ENCODE results near the gene GALR3. TPM values are rescaled to one million over a fixed set of nuclear protein-coding genes. Genes with fewer than 3 reads are reported as not detected.

Gene GALR3
- total and polyA plus RNA-seq, 7 experiments from 2014 or later = not detected

DNA sequence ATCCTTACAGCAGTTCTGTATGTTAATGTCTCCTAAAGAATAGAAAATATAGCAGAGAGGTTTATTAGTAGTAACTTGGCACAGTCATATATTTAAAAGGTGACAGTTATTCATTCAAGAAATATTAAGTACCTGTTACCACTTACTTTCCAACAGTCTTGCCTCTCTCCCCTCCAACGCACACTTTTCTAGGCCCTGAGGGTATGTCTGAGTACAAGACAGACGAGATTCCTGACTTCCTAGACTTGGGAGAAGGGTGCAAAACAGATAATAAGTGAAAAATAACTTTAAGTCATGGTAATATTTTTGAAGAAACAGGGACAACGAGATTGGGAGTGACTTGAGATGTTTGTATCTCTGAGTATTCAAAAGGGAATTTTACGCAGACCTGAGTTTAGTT is 27.6 kb downstream of the GALR3 start:
- peaks cover 17 to 41% (median 19%) of the 10 kb centered on the region in 3 experiments for H3K36me3 ChIP-seq (ENCODE audit: control insufficient read depth in 2 of 3, insufficient read depth in 3 of 3, low read length in 3 of 3)
- DNase-seq (no peak), ATAC-seq (no peak)
- H3K27me3 ChIP-seq (ENCODE audit: control insufficient read depth in 2 of 2, insufficient read depth in 2 of 2, low read length in 2 of 2) = no peaks in the 10 kb centered on the region
- POLR2A ChIA-PET = no interaction called here
- peaks cover 0 to 4% (median 0%) of the 10 kb centered on the region in 11 donors for H3K9me3 Mint-ChIP-seq
- H3K27ac Mint-ChIP-seq = peak overlapping the region in 8 of 9 donors; percentile 14 to 77 (median 39)
- peak overlapping the region; percentile 24 to 99 (median 95) for H3K4me3 Mint-ChIP-seq
- peaks cover 24 to 26% of the 10 kb centered on the region in 2 donors for H3K4me1 ChIP-seq (ENCODE audit: control insufficient read depth in 2 of 2, insufficient read depth in 2 of 2, low read length in 2 of 2)
- intact Hi-C loops (cut with micrococcal nuclease) = no loop called here
- no peaks in the 10 kb centered on the region for H3K9me3 ChIP-seq (ENCODE audit: control insufficient read depth in 2 of 3, low read length in 3 of 3)
- H3K27ac ChIP-seq (ENCODE audit: low read depth, low read length) = no peak overlapping the region
- H3K4me1 Mint-ChIP-seq = peaks cover 31 to 73% (median 63%) of the 10 kb centered on the region in 7 donors
- peaks cover 5 to 42% (median 25%) of the 10 kb centered on the region in 5 donors for H3K36me3 Mint-ChIP-seq
- H3K4me3 ChIP-seq (ENCODE audit: low read length) = no peak overlapping the region
- CTCF ChIA-PET = interaction anchor here (0.6 to 2.4 kb wide), 3 partner anchors 12 to 82 kb away, joined by 3 to 8 read pairs (median 3); no protein-coding TSS in a partner anchor
- H3K27me3 Mint-ChIP-seq = no peaks in the 10 kb centered on the region

GRCh38 chr22:37852418-37852817 is 29.2 kb downstream of the GALR3 start:
- Histone ChIP-seq H3K27ac (ENCODE audit: low read depth, low read length) (no peak overlapping the region), H3K36me3 (ENCODE audit: control insufficient read depth in 2 of 3, insufficient read depth in 3 of 3, low read length in 3 of 3) (peaks cover 19 to 55% (median 21%) of the 10 kb centered on the region in 3 experiments), H3K4me3 (ENCODE audit: low read length) (no peak overlapping the region), H3K9me3 (ENCODE audit: control insufficient read depth in 2 of 3, low read length in 3 of 3) (no peaks in the 10 kb centered on the region), H3K27me3 (ENCODE audit: control insufficient read depth in 2 of 2, insufficient read depth in 2 of 2, low read length in 2 of 2) (no peaks in the 10 kb centered on the region), H3K4me1 (ENCODE audit: control insufficient read depth in 2 of 2, insufficient read depth in 2 of 2, low read length in 2 of 2) (peaks cover 24 to 26% of the 10 kb centered on the region in 2 donors)
- intact Hi-C loops (cut with micrococcal nuclease) = no loop called here
- Mint-ChIP-seq H3K4me3 (peak overlapping the region in 2 of 10 donors; percentile 9 to 36), H3K4me1 (peaks cover 31 to 73% (median 61%) of the 10 kb centered on the region in 7 donors), H3K27me3 (no peaks in the 10 kb centered on the region), H3K36me3 (peaks cover 5 to 48% (median 27%) of the 10 kb centered on the region in 5 donors), H3K9me3 (peaks cover 0 to 4% (median 0%) of the 10 kb centered on the region in 11 donors), H3K27ac (peak overlapping the region in 1 of 9 donors; percentile 73)
- POLR2A ChIA-PET = interaction anchor here (0.6 to 1.1 kb wide), 2 partner anchors 9 to 11 kb away, joined by 4 read pairs; partner anchors contain the start of gene ANKRD54
- ATAC-seq (no peak), DNase-seq (no peak)
- CTCF ChIA-PET = interaction anchor here (0.5 to 2.3 kb wide), 2 partner anchors 10 to 55 kb away, joined by 3 to 18 read pairs; no protein-coding TSS in a partner anchor

- peaks cover 26 to 76% (median 27%) of the 10 kb centered on the region in 3 experiments for H3K36me3 ChIP-seq (ENCODE audit: control insufficient read depth in 2 of 3, insufficient read depth in 3 of 3, low read length in 3 of 3)
Observed at GRCh38 chr22:37854946-37855345, 31.8 kb downstream of the GALR3 start.

DNA sequence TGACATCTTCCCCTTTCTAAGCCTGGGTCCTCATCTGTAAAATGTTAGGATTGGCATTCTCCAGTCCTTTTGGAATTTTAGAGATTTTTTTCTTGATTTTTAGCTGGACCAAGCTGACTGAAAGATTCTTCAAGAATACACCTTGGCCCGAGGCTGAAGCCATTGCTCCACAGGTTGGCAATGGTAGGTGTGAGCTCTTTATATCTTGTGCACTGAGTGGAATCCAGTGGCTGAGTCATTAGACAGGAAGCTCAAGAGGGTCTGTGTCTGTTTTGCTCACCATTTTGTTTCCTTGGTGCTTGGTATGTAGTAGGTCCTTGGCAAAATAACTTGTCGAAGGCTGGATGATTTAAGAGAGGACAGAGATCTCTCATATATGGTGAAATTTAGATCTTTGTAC is 32.3 kb downstream of the GALR3 start:
- peaks cover 20 to 46% (median 40%) of the 10 kb centered on the region in 7 donors for H3K4me1 Mint-ChIP-seq
- POLR2A ChIA-PET = interaction anchor here (0.6 to 1.2 kb wide), 3 partner anchors 20 to 1998 kb away, joined by 3 read pairs; no protein-coding TSS in a partner anchor
- H3K27ac ChIP-seq (ENCODE audit: low read depth, low read length) = no peak overlapping the region

More at GRCh38 chr22:37854946-37855345, 31.8 kb downstream of the GALR3 start:
- CTCF ChIA-PET = interaction anchor here (1.3 kb wide), 1 partner anchor 9 kb away, joined by 16 read pairs; no protein-coding TSS in a partner anchor
- H3K4me1 ChIP-seq (ENCODE audit: control insufficient read depth in 2 of 2, insufficient read depth in 2 of 2, low read length in 2 of 2) = peaks cover 14 to 18% of the 10 kb centered on the region in 2 donors
- no peak overlapping the region for H3K4me3 ChIP-seq (ENCODE audit: low read length)
- Mint-ChIP-seq H3K4me1 (peaks cover 21 to 51% (median 42%) of the 10 kb centered on the region in 7 donors), H3K4me3 (no peak overlapping the region), H3K27ac (peak overlapping the region in 5 of 9 donors; percentile 1 to 58 (median 38)), H3K36me3 (peaks cover 14 to 55% (median 36%) of the 10 kb centered on the region in 5 donors), H3K9me3 (no peaks in the 10 kb centered on the region), H3K27me3 (no peaks in the 10 kb centered on the region)
- POLR2A ChIA-PET = interaction anchor here (1.2 kb wide), 1 partner anchor 41 kb away, joined by 3 read pairs; no protein-coding TSS in a partner anchor
- no peaks in the 10 kb centered on the region for H3K27me3 ChIP-seq (ENCODE audit: control insufficient read depth in 2 of 2, insufficient read depth in 2 of 2, low read length in 2 of 2)
- intact Hi-C loops (cut with micrococcal nuclease) = no loop called here
- no peak overlapping the region for H3K27ac ChIP-seq (ENCODE audit: low read depth, low read length)
- no peak for DNase-seq
- H3K9me3 ChIP-seq (ENCODE audit: control insufficient read depth in 2 of 3, low read length in 3 of 3) = no peaks in the 10 kb centered on the region
- no peak for ATAC-seq

DNA sequence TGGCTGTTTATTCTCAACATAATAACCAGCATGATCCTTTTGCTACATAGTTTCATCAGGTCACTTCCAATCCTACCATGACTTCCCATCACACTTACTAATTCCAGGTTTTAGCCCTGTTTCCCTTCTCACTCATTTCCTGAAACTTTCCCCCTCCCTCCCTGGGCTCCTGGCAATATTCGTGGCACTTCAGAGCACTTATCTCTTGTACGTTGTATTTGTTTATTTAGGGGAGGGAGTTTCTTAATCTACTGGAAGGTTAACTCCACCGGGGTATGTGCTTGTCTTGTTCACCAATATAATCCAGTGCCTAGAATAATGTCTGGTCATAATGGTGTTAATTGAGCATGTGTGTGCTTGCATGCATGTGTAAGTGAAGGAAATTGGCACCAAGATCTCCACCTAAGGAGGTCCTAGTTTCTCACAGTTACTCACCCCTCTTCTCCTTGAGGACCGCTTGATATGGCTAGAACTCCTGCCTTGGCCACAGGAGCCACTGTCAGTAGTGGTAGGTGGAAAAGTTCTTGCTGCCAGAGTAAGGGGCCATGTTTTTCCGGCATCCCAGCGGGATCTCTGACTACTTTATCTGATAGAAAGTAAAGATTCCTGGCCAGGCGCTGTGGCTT is 37.7 kb downstream of the GALR3 start:
- ATAC-seq (no peak), DNase-seq (no peak)
- Mint-ChIP-seq H3K4me1 (peaks cover 5 to 10% (median 9%) of the 10 kb centered on the region in 7 donors), H3K9me3 (no peaks in the 10 kb centered on the region), H3K4me3 (no peak overlapping the region), H3K36me3 (peaks cover 0 to 45% (median 31%) of the 10 kb centered on the region in 5 donors), H3K27me3 (no peaks in the 10 kb centered on the region), H3K27ac (peak overlapping the region in 1 of 9 donors; percentile 73)
- no peak overlapping the region for H3K27ac ChIP-seq (ENCODE audit: low read depth, low read length)
- CTCF ChIA-PET = interaction anchor here (3.8 to 4.4 kb wide), 2 partner anchors 43 to 44 kb away, joined by 15 to 94 read pairs; no protein-coding TSS in a partner anchor
- H3K36me3 ChIP-seq (ENCODE audit: control insufficient read depth in 2 of 3, insufficient read depth in 3 of 3, low read length in 3 of 3) = peaks cover 19 to 93% (median 46%) of the 10 kb centered on the region in 3 experiments
- intact Hi-C loops (cut with micrococcal nuclease) = loop anchor here in 1 of 2 donors (5.0 kb wide), 1 partner anchor 71 kb away; no protein-coding TSS in a partner anchor
- H3K27me3 ChIP-seq (ENCODE audit: control insufficient read depth in 2 of 2, insufficient read depth in 2 of 2, low read length in 2 of 2) = no peaks in the 10 kb centered on the region
- H3K4me3 ChIP-seq (ENCODE audit: low read length) = no peak overlapping the region
- peaks cover 0 to 2% of the 10 kb centered on the region in 2 donors for H3K4me1 ChIP-seq (ENCODE audit: control insufficient read depth in 2 of 2, insufficient read depth in 2 of 2, low read length in 2 of 2)
- no peaks in the 10 kb centered on the region for H3K9me3 ChIP-seq (ENCODE audit: control insufficient read depth in 2 of 3, low read length in 3 of 3)
- POLR2A ChIA-PET = interaction anchor here (0.9 kb wide), 1 partner anchor 17 kb away, joined by 5 read pairs; the partner anchor contains the start of gene ANKRD54

More for the DNA sequence above, 32.3 kb downstream of the GALR3 start:
- intact Hi-C loops (cut with micrococcal nuclease) = no loop called here
- H3K4me3 ChIP-seq (ENCODE audit: low read length) = no peak overlapping the region
- Mint-ChIP-seq H3K36me3 (peaks cover 14 to 56% (median 36%) of the 10 kb centered on the region in 5 donors), H3K9me3 (no peaks in the 10 kb centered on the region), H3K4me3 (peak overlapping the region in 1 of 10 donors; percentile 9), H3K27ac (peak overlapping the region in 3 of 9 donors; percentile 9 to 28 (median 24)), H3K27me3 (no peaks in the 10 kb centered on the region)
- peaks cover 26 to 80% (median 27%) of the 10 kb centered on the region in 3 experiments for H3K36me3 ChIP-seq (ENCODE audit: control insufficient read depth in 2 of 3, insufficient read depth in 3 of 3, low read length in 3 of 3)
- DNase-seq (no peak), ATAC-seq (no peak)
- H3K27me3 ChIP-seq (ENCODE audit: control insufficient read depth in 2 of 2, insufficient read depth in 2 of 2, low read length in 2 of 2) = no peaks in the 10 kb centered on the region
- CTCF ChIA-PET = interaction anchor here (0.6 to 1.3 kb wide), 3 partner anchors 8 to 37 kb away, joined by 3 to 16 read pairs (median 4); no protein-coding TSS in a partner anchor
- no peaks in the 10 kb centered on the region for H3K9me3 ChIP-seq (ENCODE audit: control insufficient read depth in 2 of 3, low read length in 3 of 3)
- peaks cover 8 to 13% of the 10 kb centered on the region in 2 donors for H3K4me1 ChIP-seq (ENCODE audit: control insufficient read depth in 2 of 2, insufficient read depth in 2 of 2, low read length in 2 of 2)

DNA sequence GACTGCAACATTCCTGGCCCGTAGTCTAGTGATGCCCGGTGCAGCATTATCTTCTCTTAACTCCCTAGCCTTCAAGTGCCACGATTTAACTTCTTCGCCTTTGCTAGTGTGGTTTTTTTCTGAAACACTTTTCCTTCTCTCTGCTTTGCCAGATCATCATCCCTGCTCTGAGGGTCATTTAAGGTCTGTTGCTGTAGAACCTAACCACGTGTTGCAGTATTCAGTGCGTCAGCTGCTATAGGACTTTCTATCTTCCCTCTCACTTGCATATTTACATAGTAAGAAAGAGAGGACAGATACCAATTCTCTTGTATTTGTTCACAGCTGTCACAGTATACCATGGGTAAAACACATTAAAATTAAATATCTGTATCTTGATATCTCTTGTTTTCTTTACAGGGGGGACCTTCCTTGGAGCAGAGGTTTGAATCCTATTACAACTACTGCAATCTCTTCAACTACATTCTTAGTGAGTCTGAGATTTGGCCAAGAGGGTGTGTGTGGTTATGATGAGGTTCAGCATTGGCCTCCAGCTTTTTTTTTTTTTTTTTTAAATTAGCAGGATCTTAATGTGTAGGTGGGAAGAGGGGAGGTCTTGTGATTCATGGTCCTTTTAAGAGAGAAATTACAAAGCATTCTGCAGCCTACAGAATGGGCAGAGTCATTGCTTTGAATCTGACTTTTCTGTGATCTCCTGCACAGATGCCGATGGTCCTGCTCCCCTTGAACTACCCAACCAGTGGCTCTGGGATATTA is 39.6 kb downstream of the GALR3 start:
- Histone ChIP-seq H3K36me3 (ENCODE audit: control insufficient read depth in 2 of 3, insufficient read depth in 3 of 3, low read length in 3 of 3) (peaks cover 24 to 90% (median 45%) of the 10 kb centered on the region in 3 experiments), H3K4me3 (ENCODE audit: low read length) (no peak overlapping the region), H3K4me1 (ENCODE audit: control insufficient read depth in 2 of 2, insufficient read depth in 2 of 2, low read length in 2 of 2) (peaks cover 0 to 2% of the 10 kb centered on the region in 2 donors), H3K27me3 (ENCODE audit: control insufficient read depth in 2 of 2, insufficient read depth in 2 of 2, low read length in 2 of 2) (no peaks in the 10 kb centered on the region), H3K9me3 (ENCODE audit: control insufficient read depth in 2 of 3, low read length in 3 of 3) (no peaks in the 10 kb centered on the region), H3K27ac (ENCODE audit: low read depth, low read length) (no peak overlapping the region)
- H3K36me3 Mint-ChIP-seq = peaks cover 0 to 38% (median 30%) of the 10 kb centered on the region in 5 donors
- ChIA-PET CTCF (interaction anchor here (0.6 to 4.4 kb wide), 29 partner anchors 7 to 1136 kb away, joined by 3 to 94 read pairs (median 5); partner anchors contain the start of genes EIF3L, GCAT and MICALL1), POLR2A (interaction anchor here (0.6 to 1.8 kb wide), 9 partner anchors 9 to 46 kb away, joined by 3 to 6 read pairs (median 4); partner anchors contain the start of gene ANKRD54)
- no peak overlapping the region for H3K4me3 Mint-ChIP-seq
- ATAC-seq (no peak), DNase-seq (no peak)
- intact Hi-C loops (cut with micrococcal nuclease) = loop anchor here (1.0 to 5.0 kb wide), 9 partner anchors 13 to 324 kb away; partner anchors contain the start of gene EIF3L (in 2 of the 2)
- H3K27me3 Mint-ChIP-seq = no peaks in the 10 kb centered on the region
- peak overlapping the region in 3 of 9 donors; percentile 13 to 82 (median 76) for H3K27ac Mint-ChIP-seq
- H3K4me1 Mint-ChIP-seq = peaks cover 5 to 10% (median 6%) of the 10 kb centered on the region in 7 donors
- H3K9me3 Mint-ChIP-seq = no peaks in the 10 kb centered on the region
